ENCODE results near the gene SF1. TPM values are rescaled to one million over a fixed set of nuclear protein-coding genes. Genes with fewer than 3 reads are reported as not detected.
"Not testable (repeated sequence)": the region's sequence is repeated elsewhere in the genome, so short reads cannot be mapped to it uniquely, and the experiment has no call there.

Gene SF1
- total RNA-seq, 2 experiments from 2014 or later: 1,632 to 1,657 TPM

GRCh38 chr11:64826062-64826461, 47.7 kb upstream of the SF1 start:
- peaks cover 8% of the 10 kb centered on the region for H3K36me3 Mint-ChIP-seq (ENCODE audit: low read depth)
- no peak overlapping the region for H3K4me3 Mint-ChIP-seq
- Histone ChIP-seq H3K27me3 (ENCODE audit: control insufficient read depth in 1 of 2, insufficient read depth in 2 of 2, low read length in 2 of 2) (no peaks in the 10 kb centered on the region), H3K4me3 (ENCODE audit: low read length) (no peak overlapping the region), H3K9me3 (ENCODE audit: control insufficient read depth in 1 of 2, insufficient read depth in 1 of 2, low read length in 2 of 2) (no peaks in the 10 kb centered on the region), H3K36me3 (ENCODE audit: insufficient read depth, low read length) (peaks cover 5% of the 10 kb centered on the region), H3K4me1 (ENCODE audit: insufficient read depth, low read length) (no peaks in the 10 kb centered on the region), H3K27ac (ENCODE audit: low read depth in 1 of 2, low read length in 2 of 2) (no peak overlapping the region)
- intact Hi-C loops (cut with DNase I, micrococcal nuclease): no loop called here
- no peak for TF ChIP-seq CTCF (IDR thresholded peaks at IDR 0.05)
- H3K27ac Mint-ChIP-seq: no peak overlapping the region
- CTCF ChIA-PET: no interaction called here
- ATAC-seq (ENCODE audit: poor library complexity) (no peak), DNase-seq (no peak)
- no peaks in the 10 kb centered on the region for H3K4me1 Mint-ChIP-seq (ENCODE audit: low read depth)
- POLR2A ChIA-PET: no interaction called here
- H3K27me3 Mint-ChIP-seq: no peaks in the 10 kb centered on the region
- H3K9me3 Mint-ChIP-seq: no peaks in the 10 kb centered on the region

- Mint-ChIP-seq H3K27ac (no peak overlapping the region), H3K9me3 (no peaks in the 10 kb centered on the region), H3K4me3 (no peak overlapping the region), H3K4me1 (ENCODE audit: low read depth) (no peaks in the 10 kb centered on the region), H3K27me3 (no peaks in the 10 kb centered on the region), H3K36me3 (ENCODE audit: low read depth) (peaks cover 8% of the 10 kb centered on the region)
- no peaks in the 10 kb centered on the region for H3K9me3 ChIP-seq (ENCODE audit: control insufficient read depth in 1 of 2, insufficient read depth in 1 of 2, low read length in 2 of 2)
- no peaks in the 10 kb centered on the region for H3K27me3 ChIP-seq (ENCODE audit: control insufficient read depth in 1 of 2, insufficient read depth in 2 of 2, low read length in 2 of 2)
- intact Hi-C loops (cut with DNase I, micrococcal nuclease): no loop called here
- no peak for ATAC-seq (ENCODE audit: poor library complexity)
- ChIA-PET CTCF (no interaction called here), POLR2A (no interaction called here)
- peaks cover 3% of the 10 kb centered on the region for H3K36me3 ChIP-seq (ENCODE audit: insufficient read depth, low read length)
- no peak for DNase-seq
- H3K27ac ChIP-seq (ENCODE audit: low read depth in 1 of 2, low read length in 2 of 2): no peak overlapping the region
- H3K4me3 ChIP-seq (ENCODE audit: low read length): no peak overlapping the region
- no peaks in the 10 kb centered on the region for H3K4me1 ChIP-seq (ENCODE audit: insufficient read depth, low read length)
- no peak for TF ChIP-seq CTCF (IDR thresholded peaks at IDR 0.05)
Observed at GRCh38 chr11:64823568-64824119, 45.3 kb upstream of the SF1 start.

GRCh38 chr11:64817476-64817875, 39.1 kb upstream of the SF1 start:
- Histone ChIP-seq H3K27me3 (ENCODE audit: control insufficient read depth in 1 of 2, insufficient read depth in 2 of 2, low read length in 2 of 2) (no peaks in the 10 kb centered on the region), H3K36me3 (ENCODE audit: insufficient read depth, low read length) (no peaks in the 10 kb centered on the region), H3K9me3 (ENCODE audit: control insufficient read depth in 1 of 2, insufficient read depth in 1 of 2, low read length in 2 of 2) (no peaks in the 10 kb centered on the region), H3K27ac (ENCODE audit: low read depth in 1 of 2, low read length in 2 of 2) (no peak overlapping the region), H3K4me1 (ENCODE audit: insufficient read depth, low read length) (no peaks in the 10 kb centered on the region), H3K4me3 (ENCODE audit: low read length) (no peak overlapping the region)
- no peaks in the 10 kb centered on the region for H3K4me1 Mint-ChIP-seq (ENCODE audit: low read depth)
- intact Hi-C loops (cut with DNase I, micrococcal nuclease): no loop called here
- no peaks in the 10 kb centered on the region for H3K36me3 Mint-ChIP-seq (ENCODE audit: low read depth)
- CTCF ChIA-PET: no interaction called here
- DNase-seq (no peak), ATAC-seq (ENCODE audit: poor library complexity) (no peak)
- POLR2A ChIA-PET: no interaction called here
- H3K27me3 Mint-ChIP-seq: no peaks in the 10 kb centered on the region
- no peaks in the 10 kb centered on the region for H3K9me3 Mint-ChIP-seq
- TF ChIP-seq CTCF (IDR thresholded peaks at IDR 0.05): no peak
- H3K27ac Mint-ChIP-seq: no peak overlapping the region
- no peak overlapping the region for H3K4me3 Mint-ChIP-seq

DNA sequence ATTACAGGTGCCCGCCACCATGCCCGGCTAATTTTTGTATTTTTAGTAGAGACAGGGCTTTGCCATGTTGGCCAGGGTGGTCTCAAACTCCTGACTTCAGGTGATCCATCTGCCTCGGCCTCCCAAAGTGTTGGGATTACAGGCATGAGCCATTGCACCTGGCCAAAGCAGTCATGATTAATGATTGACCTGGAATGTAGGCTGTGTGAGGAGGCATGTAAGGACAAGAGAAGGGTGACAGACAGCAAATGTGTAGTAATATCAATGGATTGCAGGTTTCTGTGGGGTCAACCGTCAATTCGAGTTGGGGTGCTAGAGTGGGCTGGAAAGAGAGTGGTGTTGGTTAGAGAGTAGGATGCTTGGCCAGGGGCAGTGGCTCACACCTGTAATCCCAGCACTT, 37.1 kb upstream of the SF1 start:
- H3K4me3 Mint-ChIP-seq; DNase-seq; H3K27me3 Mint-ChIP-seq; H3K4me3 ChIP-seq (ENCODE audit: low read length); H3K4me1 ChIP-seq (ENCODE audit: insufficient read depth, low read length); H3K27me3 ChIP-seq (ENCODE audit: control insufficient read depth in 1 of 2, insufficient read depth in 2 of 2, low read length in 2 of 2); H3K9me3 ChIP-seq (ENCODE audit: control insufficient read depth in 1 of 2, insufficient read depth in 1 of 2, low read length in 2 of 2); H3K9me3 Mint-ChIP-seq; H3K36me3 ChIP-seq (ENCODE audit: insufficient read depth, low read length); H3K36me3 Mint-ChIP-seq (ENCODE audit: low read depth); ATAC-seq (ENCODE audit: poor library complexity); H3K4me1 Mint-ChIP-seq (ENCODE audit: low read depth); POLR2A ChIA-PET; H3K27ac ChIP-seq (ENCODE audit: low read depth in 1 of 2, low read length in 2 of 2); intact Hi-C loops (cut with DNase I, micrococcal nuclease); H3K27ac Mint-ChIP-seq: not testable (repeated sequence)
- CTCF ChIA-PET: interaction anchor here (0.7 kb wide), 1 partner anchor 33 kb away, joined by 3 read pairs; no protein-coding TSS in a partner anchor

Measured in CD4-positive, alpha-beta T cell (primary cell).